22Rv1 (cell line): ENCODE results near the gene UTS2R.
A peak's percentile ranks its signal among the peaks of the same experiment; 100 is the strongest.

Source experiments
- H3K27ac ChIP-seq: fragments of 450-650 bp; 2 replicates; pipeline ENCODE4 v1.5.1; 2017
- ZFX ChIP-seq: fragments of 450-650 bp; IDR thresholded peaks from 2 replicates; pipeline ENCODE4 v1.6.1; 2017; ENCODE audit warnings: antibody characterized with exemption, borderline replicate concordance
- TF ChIP-seq, protein P1 (sequence below): fragments of 450-650 bp; IDR thresholded peaks from 2 replicates; pipeline ENCODE4 v1.5.1; 2017; ENCODE audit warnings: mild to moderate bottlenecking

Gene UTS2R

DNA sequence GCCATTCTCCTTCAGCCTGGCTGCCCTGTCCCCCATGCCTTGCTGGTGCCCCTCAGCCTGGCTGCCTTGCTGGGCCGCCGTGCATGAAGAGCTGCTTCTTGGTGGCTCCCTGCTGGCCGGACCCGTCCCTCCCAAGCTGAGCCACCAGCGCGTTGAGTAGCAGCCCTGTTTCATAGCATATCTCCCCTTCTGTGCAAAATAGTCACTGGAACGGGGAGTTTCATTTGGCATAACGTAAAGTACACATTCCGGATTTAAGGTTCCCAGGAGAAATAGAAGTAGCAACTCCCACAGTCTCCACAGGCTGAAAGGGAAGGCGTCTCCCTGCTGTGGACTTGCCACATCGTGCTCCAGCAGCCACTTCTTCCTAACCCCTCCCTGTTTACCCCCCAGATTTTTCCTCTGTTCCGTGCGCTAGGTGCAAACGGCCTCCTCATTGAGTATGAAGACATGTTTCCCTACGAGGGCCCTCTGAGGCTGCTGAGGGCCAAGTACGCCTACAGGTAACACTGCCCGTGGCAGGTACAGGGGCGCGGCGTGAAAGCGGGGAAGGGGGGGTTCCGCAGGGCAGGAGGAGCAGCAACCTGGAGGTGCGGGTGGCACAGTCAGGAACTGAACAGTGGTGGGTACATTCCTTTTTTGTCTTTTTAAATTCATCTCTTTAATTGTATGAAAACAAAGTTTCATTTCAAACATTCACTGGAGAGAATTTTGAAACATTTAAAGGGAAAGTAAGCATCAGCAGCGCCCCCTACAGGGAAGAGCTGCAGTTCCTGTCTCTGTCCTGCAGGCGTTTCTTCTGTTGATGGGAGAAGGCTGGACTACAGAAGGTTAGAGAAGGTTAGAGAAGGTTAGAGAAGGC is 52.7 kb downstream of the UTS2R start:
- TF ChIP-seq ZFX = no peak
- TF ChIP-seq, protein P1, sequence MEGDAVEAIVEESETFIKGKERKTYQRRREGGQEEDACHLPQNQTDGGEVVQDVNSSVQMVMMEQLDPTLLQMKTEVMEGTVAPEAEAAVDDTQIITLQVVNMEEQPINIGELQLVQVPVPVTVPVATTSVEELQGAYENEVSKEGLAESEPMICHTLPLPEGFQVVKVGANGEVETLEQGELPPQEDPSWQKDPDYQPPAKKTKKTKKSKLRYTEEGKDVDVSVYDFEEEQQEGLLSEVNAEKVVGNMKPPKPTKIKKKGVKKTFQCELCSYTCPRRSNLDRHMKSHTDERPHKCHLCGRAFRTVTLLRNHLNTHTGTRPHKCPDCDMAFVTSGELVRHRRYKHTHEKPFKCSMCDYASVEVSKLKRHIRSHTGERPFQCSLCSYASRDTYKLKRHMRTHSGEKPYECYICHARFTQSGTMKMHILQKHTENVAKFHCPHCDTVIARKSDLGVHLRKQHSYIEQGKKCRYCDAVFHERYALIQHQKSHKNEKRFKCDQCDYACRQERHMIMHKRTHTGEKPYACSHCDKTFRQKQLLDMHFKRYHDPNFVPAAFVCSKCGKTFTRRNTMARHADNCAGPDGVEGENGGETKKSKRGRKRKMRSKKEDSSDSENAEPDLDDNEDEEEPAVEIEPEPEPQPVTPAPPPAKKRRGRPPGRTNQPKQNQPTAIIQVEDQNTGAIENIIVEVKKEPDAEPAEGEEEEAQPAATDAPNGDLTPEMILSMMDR = peak; percentile 84

DNA sequence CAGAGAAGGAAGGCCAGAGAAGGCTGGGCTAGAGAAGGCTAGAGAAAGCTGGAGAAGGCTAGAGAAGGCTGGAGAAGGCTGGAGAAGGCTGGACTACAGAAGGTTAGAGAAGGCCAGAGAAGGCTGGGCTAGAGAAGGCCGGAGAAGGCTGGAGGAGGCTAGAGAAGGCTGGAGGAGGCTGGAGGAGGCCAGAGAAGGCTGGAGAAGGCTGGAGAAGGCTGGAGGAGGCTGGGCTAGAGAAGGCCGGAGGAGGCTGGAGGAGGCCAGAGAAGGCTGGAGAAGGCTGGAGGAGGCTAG is 53.2 kb downstream of the UTS2R start:
- no peak overlapping the region for H3K27ac ChIP-seq
- no peak for TF ChIP-seq ZFX
- TF ChIP-seq, protein P1 = peak; percentile 8; the same call in 1 of the 2 replicates

More for the DNA sequence above, 52.7 kb downstream of the UTS2R start:
- H3K27ac ChIP-seq = no peak overlapping the region
